Measurements from ENCODE around the gene NKX1-1.
"Not testable (repeated sequence)": the region's sequence is repeated elsewhere in the genome, so short reads cannot be mapped to it uniquely, and the experiment has no call there.

The NKX1-1 gene

DNA sequence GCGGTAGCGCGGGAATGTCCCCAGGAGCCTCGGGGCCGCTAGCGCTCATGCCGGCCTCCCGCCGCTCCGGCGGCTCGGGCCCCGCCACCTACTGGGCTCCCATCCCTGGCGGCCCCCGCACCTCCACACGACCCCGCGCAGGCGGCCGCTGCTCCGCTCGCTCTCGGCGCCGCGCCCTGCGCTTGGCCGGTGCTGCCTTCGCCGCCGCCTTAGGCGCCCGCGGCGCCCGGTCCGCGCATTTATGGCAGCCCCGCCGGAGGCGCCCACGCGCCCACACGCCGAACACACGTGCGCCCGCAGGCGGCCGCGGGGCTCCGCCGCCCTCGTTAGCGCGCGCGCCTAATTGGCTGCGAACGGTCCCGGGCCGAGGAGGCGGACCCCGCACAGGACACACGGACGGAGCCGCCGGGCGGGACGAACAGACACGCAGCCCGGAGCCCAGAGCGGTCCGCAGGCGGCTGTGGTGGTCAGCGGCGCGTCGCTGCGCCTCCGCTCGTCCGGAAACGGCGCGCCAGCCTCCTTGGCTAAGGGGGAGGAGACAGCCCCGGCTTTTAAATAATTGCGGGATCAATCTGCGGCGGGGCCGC is at the start of gene NKX1-1:
Gene NKX1-1, minus strand, starts transcription at position 49 of the 587 bp plus-strand sequence. Its CDS starts 0 bp downstream, at position 49.
- no peak for DNase-seq

DNA sequence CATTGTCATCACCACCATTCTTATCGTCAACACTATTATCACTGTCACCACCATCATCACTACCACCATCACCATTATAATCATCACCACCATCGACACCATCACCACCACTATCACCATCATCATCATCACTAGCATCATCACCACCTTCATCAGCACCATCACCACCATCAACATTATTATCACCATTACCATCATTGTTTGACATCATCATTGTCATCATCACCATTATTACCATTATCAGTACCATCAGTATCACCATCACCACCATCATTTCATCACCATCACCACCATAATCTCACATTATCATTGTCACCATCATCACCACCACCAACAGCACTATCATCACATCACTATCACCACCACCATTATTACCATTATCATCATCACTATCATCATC is 47.5 kb upstream of the NKX1-1 start:
- no peak for DNase-seq

DNA sequence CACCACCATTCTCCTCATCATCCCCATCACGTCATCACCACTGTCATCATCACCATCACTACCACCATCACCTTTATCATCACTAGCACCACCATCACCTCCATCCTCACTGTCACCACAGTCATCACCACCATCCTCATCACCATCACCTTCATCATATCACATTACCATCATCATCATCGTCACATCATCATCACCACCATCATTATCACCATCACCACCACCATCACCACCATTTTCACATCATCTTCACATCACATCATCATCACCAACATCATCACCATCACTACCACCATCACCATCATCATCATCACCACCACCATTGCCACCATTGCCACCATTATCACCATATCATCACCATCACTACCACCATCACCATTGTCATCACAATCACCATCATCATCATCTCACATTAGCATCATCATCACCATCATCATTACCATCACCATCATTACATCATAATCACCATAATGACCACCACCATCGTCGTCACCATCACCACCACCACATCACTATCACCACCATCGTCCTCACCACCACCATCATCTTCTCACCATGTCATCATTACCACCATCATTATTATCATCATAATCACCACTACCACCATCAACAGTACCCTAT is 46.3 kb upstream of the NKX1-1 start:
- no peak for DNase-seq

DNA sequence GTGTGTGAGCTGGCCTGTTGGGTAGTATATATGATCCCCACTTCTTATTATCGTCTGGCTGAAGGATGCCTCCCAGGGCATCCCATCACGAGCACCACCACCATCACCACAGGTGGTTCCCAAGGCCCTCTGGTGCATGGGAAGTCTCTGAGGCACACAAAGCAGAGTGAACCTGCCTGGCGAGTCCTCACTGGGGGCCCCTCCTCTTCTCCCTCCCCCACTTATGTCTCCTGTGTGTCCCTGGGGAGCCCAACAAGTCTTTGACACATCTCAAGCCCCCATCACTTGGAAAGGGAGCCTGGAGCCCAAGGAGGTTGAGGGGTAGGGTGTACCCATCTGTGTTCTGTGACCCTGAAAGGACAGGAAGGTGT is 45.5 kb upstream of the NKX1-1 start:
- no peak for DNase-seq

DNA sequence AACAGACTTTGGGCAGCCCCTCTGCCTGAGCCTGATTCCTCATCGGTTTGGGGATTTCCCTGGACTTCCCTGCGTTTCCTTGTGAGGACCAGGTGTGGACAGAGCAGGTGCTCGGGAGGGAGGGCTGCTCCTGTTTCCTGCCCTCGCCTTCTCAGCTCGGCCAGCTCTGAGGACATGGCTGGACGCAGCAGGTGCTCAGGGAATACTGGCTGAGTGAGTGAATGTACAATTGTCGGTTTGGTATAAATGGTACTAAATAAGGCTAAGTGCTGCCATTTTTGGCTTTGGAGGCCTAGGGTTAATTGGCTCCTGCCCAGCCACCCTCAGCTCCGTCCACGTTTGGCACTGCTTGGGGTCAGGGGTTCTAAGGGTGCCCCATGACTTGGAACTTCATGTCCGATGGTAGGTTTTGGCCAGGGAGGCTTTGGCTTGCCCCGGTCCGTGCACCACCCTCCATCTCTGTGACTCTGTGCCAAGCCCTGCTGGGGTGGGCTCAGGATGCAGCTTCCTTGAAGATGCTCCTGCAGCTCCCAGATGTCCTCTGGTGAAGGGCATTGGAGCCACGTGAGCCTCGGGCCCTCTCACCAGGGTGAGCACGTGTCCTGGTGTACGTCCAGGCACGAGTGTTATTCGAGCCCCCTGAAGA is 45.0 kb upstream of the NKX1-1 start:
- no peak for DNase-seq

DNA sequence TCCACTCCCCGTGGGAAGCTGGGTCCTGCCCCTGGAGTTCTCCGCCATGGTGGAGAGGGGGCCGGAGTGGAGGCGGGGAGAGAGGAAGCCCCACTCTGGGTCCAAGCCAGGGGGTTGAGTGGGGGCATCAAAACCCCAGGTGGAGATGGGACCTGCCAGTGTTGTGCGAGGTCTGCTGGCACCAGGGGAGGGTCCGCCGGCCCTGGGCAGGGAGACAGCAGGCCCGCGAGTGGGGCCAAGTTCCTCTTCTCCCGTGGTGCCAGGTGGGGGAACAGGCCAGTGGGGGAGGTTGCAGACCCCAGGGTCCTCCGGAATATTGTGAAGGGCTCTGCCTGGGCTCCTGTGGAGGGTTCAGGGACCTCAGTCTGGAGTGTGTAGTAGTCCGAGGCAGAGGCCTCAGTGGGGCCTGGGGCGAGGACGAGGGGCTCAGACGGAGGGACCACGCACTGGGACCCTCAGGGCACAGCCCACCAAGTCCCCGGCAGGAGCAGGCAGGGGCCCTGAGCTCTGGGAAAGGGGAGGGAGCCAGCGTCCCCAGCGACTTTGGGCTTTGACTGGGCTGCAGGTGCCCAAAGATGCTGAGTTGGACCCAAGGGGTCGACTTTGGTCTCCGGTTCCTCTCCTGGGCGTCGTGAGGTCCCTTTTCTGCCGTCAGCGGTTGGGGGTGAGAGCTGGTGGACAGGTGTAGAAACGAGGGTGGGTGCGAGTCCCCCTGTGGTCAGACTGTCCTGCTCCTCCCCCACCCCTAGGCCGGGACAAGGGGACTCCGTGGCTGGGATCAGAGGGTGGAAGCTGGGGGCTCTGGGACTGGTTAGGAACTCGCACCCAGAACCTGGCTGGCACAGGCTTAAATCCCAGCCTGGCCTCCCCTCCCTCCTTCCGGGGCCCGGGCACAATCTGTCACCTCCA is 43.8 kb upstream of the NKX1-1 start:
- no peak for DNase-seq

DNA sequence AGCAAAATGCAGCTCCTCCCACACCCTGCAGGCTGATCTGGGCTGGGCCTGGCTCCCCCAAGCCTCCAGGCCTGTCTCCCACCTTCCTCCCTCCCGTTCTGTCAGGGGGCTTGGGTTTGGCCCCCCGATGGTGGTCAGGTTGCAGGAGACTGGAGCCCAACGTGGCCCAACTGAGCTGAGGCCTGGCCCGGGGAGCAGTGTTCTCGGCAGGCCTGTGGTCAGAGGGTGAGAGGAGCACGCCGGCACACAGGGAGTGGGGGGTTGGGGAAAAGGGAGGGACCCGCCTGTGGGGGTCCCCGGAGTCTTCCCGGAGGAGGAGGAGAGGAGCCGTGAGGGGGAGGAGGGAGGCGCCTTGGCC is 43.2 kb upstream of the NKX1-1 start:
- DNase-seq: no peak

DNA sequence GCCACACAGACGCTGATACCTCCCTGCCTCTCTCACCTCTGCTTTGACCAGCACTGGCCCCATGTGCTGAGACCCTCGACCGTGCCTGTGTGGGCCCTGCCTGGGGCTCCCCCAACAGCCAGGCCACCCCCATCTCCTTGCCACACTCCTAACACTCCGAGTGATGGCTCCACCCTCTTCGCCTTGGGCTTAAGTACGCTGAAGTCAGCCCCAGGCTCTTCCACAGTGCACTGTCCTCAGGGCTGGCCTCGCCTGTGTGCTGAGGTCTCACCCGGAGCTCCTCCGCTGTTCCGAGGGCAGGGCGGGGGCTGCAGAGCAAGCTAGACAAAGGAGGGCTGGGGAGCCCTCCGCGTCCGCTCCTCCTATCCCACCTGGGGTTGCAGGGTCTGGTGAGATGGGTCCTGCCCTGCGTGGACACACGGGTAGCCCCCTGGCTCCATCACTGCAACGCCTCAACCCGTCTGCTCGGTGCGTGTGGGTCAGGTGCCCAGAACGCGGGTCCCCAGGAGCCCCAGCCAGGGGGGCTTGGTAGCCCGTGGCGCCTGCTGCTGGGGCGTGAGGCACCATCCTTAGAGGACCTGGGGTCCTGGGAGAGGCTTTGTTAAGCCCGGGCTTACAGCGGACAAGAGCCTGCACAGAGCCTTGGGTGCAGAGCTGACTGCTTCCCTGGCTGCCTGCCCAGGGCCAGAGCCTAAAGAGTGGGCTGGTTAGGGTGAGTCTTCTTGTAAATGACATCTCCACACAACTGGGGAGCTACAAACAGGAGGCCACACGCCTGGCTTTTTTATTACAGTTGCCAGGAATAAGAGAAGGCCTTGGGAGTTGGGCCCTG is 42.6 kb upstream of the NKX1-1 start:
- DNase-seq: no peak

DNA sequence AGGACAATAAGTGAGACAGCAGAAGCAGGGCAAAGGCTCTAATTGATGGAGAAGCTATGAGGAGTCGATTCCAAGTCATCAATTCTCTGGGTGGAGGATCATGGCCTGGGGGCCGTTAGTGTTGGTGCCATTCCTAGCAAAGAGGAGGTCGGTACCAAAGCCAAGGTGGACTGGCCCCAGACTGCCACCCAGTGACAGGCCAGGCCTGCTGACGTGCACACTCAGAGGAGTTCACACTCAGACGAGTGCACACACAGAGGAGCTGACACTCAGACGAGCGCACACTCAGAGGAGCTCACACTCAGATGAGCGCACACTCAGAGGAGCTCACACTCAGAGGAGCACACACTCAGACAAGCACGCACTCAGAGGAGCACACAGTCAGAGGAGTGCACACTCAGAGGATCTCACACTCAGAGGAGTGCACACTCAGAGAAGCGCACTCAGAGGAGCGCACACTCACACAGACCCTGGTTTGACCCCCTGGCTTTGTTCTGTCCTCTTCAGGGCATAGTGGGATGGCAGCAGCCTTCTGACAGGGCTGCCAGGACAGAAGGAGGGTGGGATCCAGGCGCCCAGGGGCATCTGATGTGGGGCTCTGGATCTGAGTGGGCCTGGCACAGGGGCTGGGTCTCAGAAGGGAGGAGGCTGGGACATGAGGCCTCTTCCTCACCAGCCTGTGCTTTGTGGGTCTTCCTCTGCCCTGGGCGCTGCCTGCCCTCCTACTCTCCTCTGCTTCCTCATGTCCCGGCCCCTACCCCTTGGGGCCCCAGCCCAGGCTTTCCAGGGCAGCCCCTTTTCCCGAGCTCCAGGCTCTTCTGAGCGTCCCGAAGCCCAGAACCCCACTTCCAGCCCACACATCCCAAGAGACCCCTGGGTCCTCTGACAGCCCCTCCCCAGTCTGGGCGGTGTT is 41.7 kb upstream of the NKX1-1 start:
- no peak for DNase-seq

DNA sequence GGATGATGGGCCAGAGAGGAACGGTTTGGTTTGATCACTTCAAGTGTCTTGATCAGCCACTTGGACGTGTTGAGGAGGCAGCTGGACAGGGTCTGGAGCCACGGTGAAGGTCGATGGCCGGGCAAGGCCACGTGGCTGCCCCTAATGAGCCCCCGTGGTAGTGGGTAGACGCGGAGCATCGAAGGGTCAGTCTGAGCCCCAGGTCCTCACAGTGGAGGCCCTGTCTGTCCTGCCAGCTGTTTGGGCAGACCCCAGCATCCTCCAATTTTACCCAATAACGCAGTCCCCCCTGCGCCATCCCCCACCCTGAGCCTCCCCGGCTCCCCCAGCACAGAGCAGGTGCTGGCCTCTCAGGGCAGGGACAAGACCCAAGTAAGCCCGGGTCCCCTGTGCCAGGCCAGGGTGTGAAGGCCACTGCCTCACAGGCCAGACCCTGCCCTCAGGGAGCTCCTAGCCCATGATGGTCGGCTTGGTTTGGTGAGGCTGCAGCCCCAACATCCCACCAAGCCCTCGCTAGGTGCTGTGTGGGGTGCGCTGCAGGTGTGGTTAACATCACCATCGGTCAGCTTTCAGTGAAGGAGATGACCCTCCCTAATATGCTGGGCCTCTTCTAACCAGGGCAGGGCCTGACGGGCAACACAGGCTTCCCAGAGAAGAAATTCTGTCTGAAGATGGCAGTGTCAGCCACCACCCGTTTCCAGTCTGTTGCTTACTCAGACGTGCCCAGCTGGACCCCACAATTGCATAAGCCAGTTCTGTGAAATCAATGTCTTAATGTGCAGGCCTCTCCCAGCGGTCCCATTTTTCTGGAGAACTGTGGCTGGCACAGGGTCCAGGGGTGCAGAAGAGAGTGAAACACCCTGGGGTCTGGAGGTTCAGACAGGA is 40.5 kb upstream of the NKX1-1 start:
- no peak for DNase-seq

DNA sequence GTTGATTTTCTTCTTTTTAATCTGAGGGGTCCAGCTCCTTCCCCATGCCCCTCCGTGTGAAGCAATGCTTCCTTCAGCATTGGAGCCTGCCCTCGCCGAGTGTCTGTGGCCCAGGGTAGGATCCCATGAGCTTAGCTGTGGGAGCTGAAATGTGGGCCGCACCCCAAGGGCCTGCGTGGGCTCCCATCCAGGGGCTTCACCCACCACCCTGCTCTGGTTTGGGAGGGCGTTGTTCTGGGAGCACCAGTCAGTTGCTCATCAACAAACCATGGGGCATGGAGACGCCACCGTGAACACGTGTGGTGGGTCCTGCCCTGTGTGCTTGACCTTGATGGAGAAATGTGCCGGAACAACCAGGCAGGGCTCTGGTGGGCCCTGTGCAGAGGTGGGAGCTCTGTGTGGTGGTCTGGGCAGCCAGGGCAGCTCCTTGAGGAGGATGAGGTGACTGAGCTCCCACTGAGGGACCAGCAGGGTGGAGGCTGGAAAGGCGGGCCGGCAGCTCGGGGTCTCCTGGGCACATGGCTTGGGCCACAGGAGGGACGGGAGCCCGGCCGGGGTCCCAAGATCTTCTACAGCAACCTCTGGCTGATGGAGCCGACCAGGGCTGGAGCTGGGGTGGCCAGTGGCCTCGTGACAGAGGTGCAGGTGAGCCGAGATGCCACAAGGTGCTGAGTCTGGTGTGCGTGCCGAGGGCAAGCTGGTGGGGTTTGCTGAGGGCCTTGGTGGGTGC is 39.6 kb upstream of the NKX1-1 start:
- no peak for DNase-seq

DNA sequence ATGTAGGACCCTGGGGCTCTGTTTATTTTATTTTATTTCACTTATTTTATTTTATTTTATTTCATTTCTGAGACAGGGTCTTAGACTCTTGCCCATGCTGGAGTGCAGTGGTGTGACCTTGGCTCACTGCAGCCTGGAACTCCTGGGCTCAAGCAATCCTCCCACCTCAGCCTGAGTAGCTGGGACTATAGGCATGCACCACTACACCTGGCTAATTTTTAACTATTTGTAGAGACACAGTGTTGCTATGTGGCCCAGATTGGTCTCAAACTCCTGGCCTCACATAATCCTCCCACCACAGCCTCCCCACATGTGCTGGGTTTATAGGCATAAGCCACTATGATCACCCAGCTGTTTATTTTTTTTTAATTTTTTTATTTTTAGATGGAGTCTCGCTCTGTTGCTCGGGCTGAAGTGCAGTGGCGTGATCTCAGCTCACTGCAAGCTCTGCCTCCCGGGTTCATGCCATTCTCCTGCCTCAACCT is 37.5 kb upstream of the NKX1-1 start:
- DNase-seq: not testable (repeated sequence)

DNA sequence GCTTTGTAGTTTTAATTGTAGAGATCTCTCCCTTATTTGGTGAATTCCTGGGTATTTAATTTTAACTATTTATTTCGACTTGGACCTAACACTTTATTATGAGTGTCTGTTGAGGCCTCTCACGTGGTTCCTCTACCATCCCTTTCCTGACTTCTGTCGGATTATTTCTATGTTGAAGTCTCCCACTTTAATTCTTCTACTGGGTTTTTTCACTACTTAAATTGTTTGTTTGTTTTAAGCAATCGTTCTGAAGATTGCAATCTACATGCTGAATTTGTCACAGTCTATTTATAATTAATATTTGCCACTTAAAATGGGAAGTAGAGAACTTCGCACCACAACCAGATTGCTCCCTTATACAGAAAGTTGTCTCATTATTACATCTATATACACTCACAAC is 20.8 kb upstream of the NKX1-1 start:
- DNase-seq: no peak

DNA sequence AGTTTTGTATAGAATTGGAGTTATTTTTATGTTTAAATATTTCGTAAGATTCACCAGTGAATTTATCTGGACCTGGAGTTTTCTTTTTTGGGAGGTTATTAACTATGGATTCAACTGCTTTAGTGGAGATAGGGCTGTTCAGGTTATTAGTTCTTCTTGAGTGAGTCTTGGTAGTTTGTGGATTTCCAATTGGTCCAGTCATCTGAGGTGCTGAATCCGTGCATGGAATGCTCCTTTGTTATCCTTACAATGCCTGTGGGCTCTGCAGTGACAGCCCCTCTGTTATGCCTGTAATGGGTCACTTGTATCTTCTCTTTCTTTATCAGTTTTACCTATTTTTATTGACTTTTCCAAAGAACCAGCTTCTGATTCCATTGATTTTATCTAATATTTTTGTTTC is 15.4 kb upstream of the NKX1-1 start:
- no peak for DNase-seq

DNA sequence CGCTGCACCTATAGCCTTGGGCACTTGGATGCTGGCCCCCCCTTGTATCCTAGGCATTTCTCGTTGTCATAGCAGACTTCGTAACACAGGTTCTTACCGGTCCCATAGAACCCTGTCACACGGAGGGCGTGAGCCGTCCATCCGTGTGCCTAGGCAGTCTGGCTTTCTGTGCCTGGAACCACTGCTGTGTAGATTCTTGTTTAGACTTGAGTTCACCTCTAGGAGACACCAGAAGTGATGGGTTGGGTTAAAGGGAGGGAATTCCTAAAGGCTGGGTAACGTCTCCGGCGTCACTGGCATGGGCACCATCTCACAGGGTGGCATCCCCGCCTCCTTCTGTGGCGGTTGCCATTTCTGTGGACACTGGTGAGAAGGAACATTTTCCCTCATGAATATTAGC is 13.5 kb upstream of the NKX1-1 start:
- DNase-seq: no peak

DNA sequence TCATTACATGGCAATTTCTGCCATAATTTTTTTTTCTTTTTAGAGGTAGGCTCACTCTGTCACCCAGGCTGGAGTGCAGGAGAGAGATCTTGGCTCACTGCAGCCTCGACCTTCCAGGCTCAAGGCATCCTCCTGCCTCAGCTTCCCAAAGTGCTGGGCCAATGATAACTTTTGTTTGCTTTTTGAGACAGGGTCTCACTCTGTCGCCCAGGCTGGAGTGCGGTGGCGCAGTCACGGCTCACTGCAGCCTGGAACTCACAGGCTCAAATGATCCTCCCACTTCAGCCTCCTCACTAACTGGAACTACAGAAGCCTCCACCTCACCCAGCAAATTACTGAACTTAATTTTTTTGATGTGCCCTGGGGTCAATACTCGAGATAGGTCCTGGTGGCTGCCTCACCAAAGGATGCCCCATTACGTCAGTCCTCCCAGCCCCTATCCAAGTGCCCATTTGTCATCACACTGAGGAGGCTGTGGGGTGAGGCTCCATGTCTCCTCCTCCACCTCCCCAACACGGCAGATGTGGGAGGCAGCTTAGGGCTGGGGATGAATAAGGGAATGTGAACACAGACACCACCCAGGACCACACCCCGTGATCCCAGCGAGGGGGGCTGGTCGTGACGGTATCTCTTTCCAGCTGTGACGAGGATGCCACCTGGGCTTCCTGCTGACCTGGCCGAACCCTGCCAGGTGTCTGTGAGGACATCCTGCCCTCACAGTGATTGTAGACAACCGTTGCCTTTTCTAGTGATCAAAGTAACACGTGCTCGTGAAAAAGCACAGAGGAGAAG is 12.4 kb upstream of the NKX1-1 start:
- DNase-seq: no peak

DNA sequence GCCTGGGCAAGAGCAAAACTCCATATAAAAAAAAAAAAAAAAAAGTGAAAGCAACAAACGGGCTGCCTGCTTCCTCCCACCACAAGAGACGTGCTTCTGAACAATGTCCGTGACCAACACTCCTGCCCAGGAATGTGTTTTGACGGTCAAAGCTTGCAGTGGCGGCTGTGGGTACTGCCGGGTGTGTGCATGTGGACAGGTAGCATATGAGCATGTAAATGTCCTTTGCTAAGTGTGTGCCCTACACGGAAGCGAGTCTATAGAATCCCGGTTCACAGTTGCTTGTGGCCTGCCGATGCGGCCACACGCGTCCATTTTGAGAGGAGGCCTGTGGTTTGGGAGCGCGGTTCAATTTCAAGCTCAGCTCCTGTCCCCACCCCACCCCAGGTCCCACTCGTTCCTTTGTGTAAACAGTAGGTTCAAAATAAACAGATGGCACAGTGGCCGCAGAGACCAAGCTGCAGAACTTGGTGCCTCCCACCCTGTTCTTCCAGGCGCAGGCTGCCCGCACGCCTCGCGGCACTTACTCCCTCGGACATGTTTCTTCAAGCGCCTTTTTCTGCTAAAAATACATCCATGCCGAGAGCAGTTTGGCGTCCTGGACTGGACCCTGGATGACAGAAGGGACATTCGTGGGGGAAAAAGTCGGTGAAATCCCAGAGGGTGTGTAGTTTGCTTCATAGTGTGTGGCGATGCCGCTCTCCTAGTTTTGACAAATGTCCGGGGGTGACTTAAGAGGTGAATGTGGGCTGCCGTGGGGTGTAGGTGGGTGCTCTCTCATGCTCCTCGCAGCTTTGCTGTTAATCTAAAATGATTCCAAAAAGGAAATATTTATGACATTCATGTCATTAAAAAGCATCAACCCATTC is 11.5 kb upstream of the NKX1-1 start:
- no peak for DNase-seq

DNA sequence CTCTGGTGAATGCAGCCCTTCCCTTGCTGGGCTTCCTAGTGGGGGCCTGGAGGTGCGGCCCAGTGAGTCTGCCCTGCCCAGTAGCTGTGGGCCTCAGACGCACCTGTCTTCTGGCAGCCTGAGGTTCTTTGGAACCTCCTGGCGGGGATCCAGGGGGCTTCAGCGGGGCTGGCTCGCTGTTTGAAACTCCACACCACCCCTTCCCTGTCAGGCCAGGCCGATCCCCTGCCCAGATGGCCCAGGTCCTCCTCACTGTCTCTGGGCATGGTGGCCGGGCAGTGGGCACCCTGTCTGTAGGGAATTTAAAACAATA is 10.7 kb upstream of the NKX1-1 start:
- DNase-seq: no peak

Data from NCI-H2081 (cell line).